A673 (cell line): ENCODE measurements around the gene ZIC4. TPM values are rescaled to one million over a fixed set of nuclear protein-coding genes. Genes with fewer than 3 reads are reported as not detected.

Source experiments
- BruUV-seq: library from RNA; stranded (reverse); fragments of 400-500 nt; replicated peaks from 2 replicates; lab custom pipeline; 2021; lab: Mats Ljungman, UMichigan
- CTCF ChIA-PET: fragments of 300-600 bp; sonication (Branson Sonifier 250); formaldehyde crosslinking; loops from one replicate; lab custom pipeline; 2022; ENCODE audit warnings: antibody characterized with exemption; lab: Charles Lee
- POLR2A ChIA-PET: fragments of 300-600 bp; sonication (Branson Sonifier 250); formaldehyde crosslinking; loops from one replicate; lab custom pipeline; 2022; ENCODE audit warnings: antibody characterized with exemption; ENCODE audit not compliant: low non-redundant PET; lab: Charles Lee
- DNase-seq: peaks from one replicate; pipeline ENCODE4 v3.0.0-alpha.2; 2015; ENCODE audit warnings: low spot score
- H3K27ac ChIP-seq: fragments of 200-600 bp; sonication (generic); 2 replicates; pipeline ENCODE4 v1.5.1; 2016; ENCODE audit warnings: mixed run types, low read depth, mild to moderate bottlenecking, mixed read lengths, antibody characterized with exemption, low read length; ENCODE audit not compliant: poor library complexity, severe bottlenecking
- H3K27me3 ChIP-seq: fragments of 200-600 bp; sonication (generic); replicated peaks from 2 replicates; pipeline ENCODE4 v1.6.1; 2017; ENCODE audit warnings: mixed run types, low read depth, mild to moderate bottlenecking, mixed read lengths, antibody characterized with exemption, low read length; ENCODE audit not compliant: insufficient read depth, poor library complexity
- H3K36me3 ChIP-seq: fragments of 200-600 bp; sonication (generic); 2 replicates; pipeline ENCODE4 v1.6.1; 2016; ENCODE audit warnings: mixed run types, mild to moderate bottlenecking, mixed read lengths, antibody characterized with exemption, low read length; ENCODE audit not compliant: insufficient read depth, poor library complexity, severe bottlenecking
- H3K4me1 ChIP-seq: fragments of 200-600 bp; sonication (generic); 2 replicates; pipeline ENCODE4 v1.6.1; 2017; ENCODE audit warnings: mixed run types, mild to moderate bottlenecking, mixed read lengths, antibody characterized with exemption, low read length; ENCODE audit not compliant: insufficient read depth, poor library complexity, severe bottlenecking
- H3K4me3 ChIP-seq: fragments of 200-600 bp; sonication (generic); 2 replicates; pipeline ENCODE4 v1.5.1; 2016; ENCODE audit warnings: low read depth, mixed run types, mild to moderate bottlenecking, mixed read lengths, low read length; ENCODE audit not compliant: poor library complexity, severe bottlenecking
- H3K9me3 ChIP-seq: fragments of 200-600 bp; sonication (generic); 2 replicates; pipeline ENCODE4 v1.6.1; 2016; ENCODE audit warnings: mixed run types, low read depth, mild to moderate bottlenecking, mixed read lengths, antibody characterized with exemption, low read length; ENCODE audit not compliant: poor library complexity, severe bottlenecking
- EZH2 ChIP-seq: fragments of 200-600 bp; sonication (generic); IDR thresholded peaks from 2 replicates; pipeline ENCODE4 v1.6.1; 2017; ENCODE audit warnings: borderline replicate concordance, low read depth, mild to moderate bottlenecking, mixed read lengths, antibody characterized with exemption, low read length; ENCODE audit not compliant: poor library complexity, severe bottlenecking
- intact Hi-C: fragments of 100-400 bp; cut with micrococcal nuclease; formaldehyde crosslinking; loops from one replicate; pipeline ENCODE4 v1.10.0; 2022; ENCODE audit not compliant: unreplicated experiment
- total RNA-seq: library from RNA; stranded (reverse); gene quantifications from 2 replicates; pipeline ENCODE4 v1.2.3, GENCODE V29; 2021
- TF ChIP-seq, protein P1 (sequence below): fragments of 300-800, 200-600 bp; sonication (generic); conservative IDR thresholded peaks from 2 replicates; pipeline ENCODE4 v1.5.1; 2017; ENCODE audit warnings: low read depth, mild to moderate bottlenecking, antibody characterized with exemption, low read length, moderate library complexity, mixed read lengths

ZIC4 gene
- total RNA-seq, 1 experiment from 2014 or later: 0.47 TPM

DNA sequence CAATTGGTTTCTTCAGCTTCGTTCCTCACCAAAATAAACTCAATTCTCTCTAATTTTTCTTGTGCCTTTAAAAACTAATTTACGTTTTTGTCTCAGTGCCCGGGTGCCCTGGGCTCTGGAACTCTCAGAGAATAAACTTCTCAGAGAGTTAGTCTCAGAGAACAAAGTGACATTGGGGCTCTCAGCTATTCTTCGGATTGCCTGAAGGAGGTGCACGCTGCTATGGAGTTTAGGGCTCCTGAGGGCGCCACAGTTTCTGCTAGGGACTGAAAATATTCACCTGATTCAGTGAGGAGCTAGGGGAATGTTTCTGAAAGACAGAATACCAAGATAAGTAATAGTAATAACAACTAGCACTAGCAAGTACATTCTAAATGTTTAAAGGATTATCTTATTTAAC is 22.7 kb downstream of the ZIC4 start:
- BruUV-seq: no TSS peak
- CTCF ChIA-PET: interaction anchor here (0.6 to 1.6 kb wide), 5 partner anchors 9 to 233 kb away, joined by 3 to 10 read pairs (median 3); no protein-coding TSS in a partner anchor
- no peak overlapping the region for H3K4me3 ChIP-seq
- H3K9me3 ChIP-seq: no peaks in the 10 kb centered on the region
- H3K36me3 ChIP-seq: no peaks in the 10 kb centered on the region
- peaks cover 3% of the 10 kb centered on the region for H3K4me1 ChIP-seq
- POLR2A ChIA-PET: interaction anchor here (0.6 kb wide), 1 partner anchor 559 kb away, joined by 3 read pairs; no protein-coding TSS in a partner anchor
- DNase-seq: peak; percentile 51
- peaks cover 59% of the 10 kb centered on the region for H3K27me3 ChIP-seq
- TF ChIP-seq, protein P1, sequence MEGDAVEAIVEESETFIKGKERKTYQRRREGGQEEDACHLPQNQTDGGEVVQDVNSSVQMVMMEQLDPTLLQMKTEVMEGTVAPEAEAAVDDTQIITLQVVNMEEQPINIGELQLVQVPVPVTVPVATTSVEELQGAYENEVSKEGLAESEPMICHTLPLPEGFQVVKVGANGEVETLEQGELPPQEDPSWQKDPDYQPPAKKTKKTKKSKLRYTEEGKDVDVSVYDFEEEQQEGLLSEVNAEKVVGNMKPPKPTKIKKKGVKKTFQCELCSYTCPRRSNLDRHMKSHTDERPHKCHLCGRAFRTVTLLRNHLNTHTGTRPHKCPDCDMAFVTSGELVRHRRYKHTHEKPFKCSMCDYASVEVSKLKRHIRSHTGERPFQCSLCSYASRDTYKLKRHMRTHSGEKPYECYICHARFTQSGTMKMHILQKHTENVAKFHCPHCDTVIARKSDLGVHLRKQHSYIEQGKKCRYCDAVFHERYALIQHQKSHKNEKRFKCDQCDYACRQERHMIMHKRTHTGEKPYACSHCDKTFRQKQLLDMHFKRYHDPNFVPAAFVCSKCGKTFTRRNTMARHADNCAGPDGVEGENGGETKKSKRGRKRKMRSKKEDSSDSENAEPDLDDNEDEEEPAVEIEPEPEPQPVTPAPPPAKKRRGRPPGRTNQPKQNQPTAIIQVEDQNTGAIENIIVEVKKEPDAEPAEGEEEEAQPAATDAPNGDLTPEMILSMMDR: peak; percentile 71
- TF ChIP-seq EZH2: no peak
- intact Hi-C loops: loop anchor here (5.0 to 10.0 kb wide), 3 partner anchors 234 to 981 kb away; no protein-coding TSS in a partner anchor
- no peak overlapping the region for H3K27ac ChIP-seq

DNA sequence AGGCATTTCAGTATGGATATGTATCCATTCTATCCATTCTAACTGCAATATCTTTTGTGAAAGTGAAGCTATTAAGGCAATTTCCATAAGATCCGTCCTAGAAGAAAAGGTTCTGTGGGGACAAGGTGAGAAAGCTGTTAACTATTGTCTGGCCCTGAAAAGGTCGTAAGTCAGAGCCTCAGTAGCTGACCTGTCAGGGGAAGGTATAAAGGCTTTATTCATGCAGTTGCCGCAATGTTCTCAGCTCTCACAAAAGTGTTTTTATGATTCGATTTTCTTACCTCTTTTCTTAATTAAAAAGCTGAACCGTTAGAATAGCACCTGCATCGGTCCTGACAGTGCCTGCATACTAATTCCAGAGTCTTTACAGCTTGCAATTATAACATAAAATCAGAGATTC is 24.7 kb downstream of the ZIC4 start:
- BruUV-seq: no TSS peak
- intact Hi-C loops: loop anchor here (5.0 to 10.0 kb wide), 3 partner anchors 236 to 983 kb away; no protein-coding TSS in a partner anchor
- Histone ChIP-seq H3K27me3 (peaks cover 59% of the 10 kb centered on the region), H3K9me3 (no peaks in the 10 kb centered on the region), H3K36me3 (no peaks in the 10 kb centered on the region), H3K4me3 (no peak overlapping the region), H3K4me1 (peaks cover 3% of the 10 kb centered on the region), H3K27ac (no peak overlapping the region)
- no peak for TF ChIP-seq EZH2
- TF ChIP-seq, protein P1: no peak
- ChIA-PET CTCF (interaction anchor here (0.7 kb wide), 1 partner anchor 1968 kb away, joined by 3 read pairs; no protein-coding TSS in a partner anchor), POLR2A (no interaction called here)
- DNase-seq: no peak

DNA sequence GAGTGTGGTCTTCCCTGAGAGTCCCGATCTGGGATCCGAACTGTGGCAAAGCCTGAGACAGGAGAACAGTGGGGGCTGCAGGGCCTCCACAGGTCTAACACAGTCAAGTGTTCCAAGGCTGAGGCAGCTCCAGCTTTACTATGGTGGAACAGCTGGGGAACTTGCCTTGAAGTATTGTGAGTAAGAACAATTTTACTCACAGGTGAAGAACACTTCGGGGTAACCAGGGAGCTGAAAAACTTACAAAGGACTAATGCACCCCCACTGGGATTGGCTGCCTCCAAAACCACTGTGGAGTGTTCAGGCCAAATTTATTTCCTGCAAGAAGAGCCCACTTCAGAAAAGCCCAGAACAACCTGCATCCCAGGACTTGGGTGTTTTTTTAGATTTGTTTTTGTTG is 25.4 kb downstream of the ZIC4 start:
- H3K4me1 ChIP-seq: peaks cover 3% of the 10 kb centered on the region
- TF ChIP-seq, protein P1: no peak
- no peak for TF ChIP-seq EZH2
- H3K27ac ChIP-seq: no peak overlapping the region
- no peaks in the 10 kb centered on the region for H3K36me3 ChIP-seq
- H3K4me3 ChIP-seq: no peak overlapping the region
- intact Hi-C loops: loop anchor here (5.0 to 10.0 kb wide), 3 partner anchors 236 to 984 kb away; no protein-coding TSS in a partner anchor
- BruUV-seq: no TSS peak
- ChIA-PET POLR2A (no interaction called here), CTCF (no interaction called here)
- H3K27me3 ChIP-seq: peaks cover 59% of the 10 kb centered on the region
- no peaks in the 10 kb centered on the region for H3K9me3 ChIP-seq
- DNase-seq: no peak
